Neutrophil (primary cell): Measurements from ENCODE around the gene RALBP1.
"Not testable (repeated sequence)": the region's sequence is repeated elsewhere in the genome, so short reads cannot be mapped to it uniquely, and the experiment has no call there.

Source experiments
- H3K27ac ChIP-seq: fragments of 200-600 bp; sonication (generic); 2 replicates; pipeline ENCODE4 v1.5.1; 2016; ENCODE audit warnings: mild to moderate bottlenecking, moderate library complexity
- H3K27me3 ChIP-seq: fragments of 200-600 bp; sonication (generic); 2 replicates; pipeline ENCODE4 v1.6.0; 2016; ENCODE audit warnings: mild to moderate bottlenecking
- H3K36me3 ChIP-seq: fragments of 200-600 bp; sonication (generic); 2 replicates; pipeline ENCODE4 v1.5.1; 2017
- H3K4me1 ChIP-seq, 2 experiments: fragments of 200-600 bp in 1 of 2; sonication (generic) in 1 of 2; 1 replicate in 1 of 2; 2 replicates in 1 of 2; pipeline versions ENCODE4 v1.5.1 to v1.6.1; 2013 to 2016; ENCODE audit warnings: low read depth in 1 of 2, low read length in 1 of 2, mild to moderate bottlenecking in 1 of 2, moderate library complexity in 1 of 2; ENCODE audit not compliant: control insufficient read depth in 1 of 2, insufficient read depth in 1 of 2
- H3K4me3 ChIP-seq, 2 experiments: fragments of 200-600 bp in 1 of 2; sonication (generic) in 1 of 2; 1 replicate in 1 of 2; 2 replicates in 1 of 2; pipeline ENCODE4 v1.5.1; 2013 to 2016; ENCODE audit warnings: low read depth in 1 of 2, low read length in 1 of 2, mild to moderate bottlenecking in 1 of 2, moderate library complexity in 1 of 2
- H3K9me3 ChIP-seq: fragments of 200-600 bp; sonication (generic); 2 replicates; pipeline ENCODE4 v1.5.1; 2016
- TF ChIP-seq, protein P1 (sequence below): fragments of 200-600 bp; sonication (generic); IDR thresholded peaks from 2 replicates; pipeline ENCODE4 v1.5.1; 2016; ENCODE audit warnings: antibody characterized with exemption

Gene RALBP1

DNA sequence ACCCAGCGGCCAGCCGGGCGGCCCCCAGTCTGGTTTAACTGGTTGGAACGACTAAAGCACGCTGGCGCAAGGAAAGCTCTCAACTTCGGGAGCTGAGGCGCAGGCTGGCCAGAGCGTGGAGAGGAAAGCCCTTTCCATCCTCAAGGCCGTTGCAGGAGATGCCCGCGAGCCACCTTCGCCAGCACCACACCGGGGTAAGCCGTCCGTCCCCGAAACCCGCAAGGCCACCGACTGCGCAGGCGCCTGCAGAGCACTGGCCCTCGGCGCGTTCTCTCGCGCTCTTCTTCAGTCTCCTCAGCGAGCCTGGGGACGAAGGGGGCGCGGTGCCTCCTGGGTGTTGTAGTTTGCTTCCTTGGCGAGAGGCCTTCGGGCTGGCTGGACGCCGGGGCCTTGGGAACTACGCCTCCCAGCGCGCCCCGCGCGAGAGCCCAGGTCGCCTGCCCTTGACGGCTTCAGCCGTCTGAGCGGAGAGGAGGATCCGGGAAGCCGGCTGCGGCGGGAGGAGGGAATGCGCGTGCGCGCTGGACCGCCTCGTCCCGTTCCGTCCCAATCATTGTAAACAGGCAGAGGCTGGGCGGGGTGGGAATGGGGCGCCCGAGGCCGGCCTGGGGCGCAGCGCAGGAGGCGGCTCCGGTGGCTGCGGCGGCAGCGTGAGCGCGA is at the start of gene RALBP1:
Gene RALBP1 (plus strand): TSS at position 531 of the 660 bp plus-strand sequence. CDS start 37,533 bp downstream, outside the sequence.
- H3K4me3 ChIP-seq, result peak within 1 kb of the TSS; percentile 75 to 98
- peaks cover 35 to 38% of the 10 kb centered on the region in 2 experiments for H3K4me1 ChIP-seq
- TF ChIP-seq, protein P1, sequence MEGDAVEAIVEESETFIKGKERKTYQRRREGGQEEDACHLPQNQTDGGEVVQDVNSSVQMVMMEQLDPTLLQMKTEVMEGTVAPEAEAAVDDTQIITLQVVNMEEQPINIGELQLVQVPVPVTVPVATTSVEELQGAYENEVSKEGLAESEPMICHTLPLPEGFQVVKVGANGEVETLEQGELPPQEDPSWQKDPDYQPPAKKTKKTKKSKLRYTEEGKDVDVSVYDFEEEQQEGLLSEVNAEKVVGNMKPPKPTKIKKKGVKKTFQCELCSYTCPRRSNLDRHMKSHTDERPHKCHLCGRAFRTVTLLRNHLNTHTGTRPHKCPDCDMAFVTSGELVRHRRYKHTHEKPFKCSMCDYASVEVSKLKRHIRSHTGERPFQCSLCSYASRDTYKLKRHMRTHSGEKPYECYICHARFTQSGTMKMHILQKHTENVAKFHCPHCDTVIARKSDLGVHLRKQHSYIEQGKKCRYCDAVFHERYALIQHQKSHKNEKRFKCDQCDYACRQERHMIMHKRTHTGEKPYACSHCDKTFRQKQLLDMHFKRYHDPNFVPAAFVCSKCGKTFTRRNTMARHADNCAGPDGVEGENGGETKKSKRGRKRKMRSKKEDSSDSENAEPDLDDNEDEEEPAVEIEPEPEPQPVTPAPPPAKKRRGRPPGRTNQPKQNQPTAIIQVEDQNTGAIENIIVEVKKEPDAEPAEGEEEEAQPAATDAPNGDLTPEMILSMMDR, result peak; percentile 55
- H3K9me3 ChIP-seq, result no peaks in the 10 kb centered on the region
- peaks cover 11% of the 10 kb centered on the region for H3K36me3 ChIP-seq
- H3K27ac ChIP-seq, result peak within 1 kb of the TSS; percentile 94
- H3K27me3 ChIP-seq, result no peaks in the 10 kb centered on the region

DNA sequence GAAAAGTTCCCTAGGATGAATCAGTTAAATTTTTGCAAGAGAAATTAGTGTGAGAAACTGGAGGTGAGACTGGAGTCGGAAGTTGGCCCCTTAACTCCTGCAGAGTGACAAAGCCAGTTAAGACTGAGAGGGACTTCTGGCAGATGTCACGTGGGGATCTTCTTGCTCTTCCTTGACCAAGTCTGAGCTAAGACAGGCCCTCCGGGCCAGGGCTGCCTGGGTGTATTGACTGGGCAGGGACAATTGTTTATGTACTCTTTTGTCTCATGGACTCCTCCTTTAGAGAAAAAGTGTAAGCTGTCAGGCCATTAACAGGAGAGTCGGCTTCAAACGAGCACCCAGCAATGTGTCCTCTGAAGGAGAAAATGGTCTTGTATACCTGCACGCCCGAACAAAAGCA is 48.6 kb upstream of the RALBP1 start:
- no peaks in the 10 kb centered on the region for H3K36me3 ChIP-seq
- H3K4me1 ChIP-seq, result no peaks in the 10 kb centered on the region
- no peak overlapping the region for H3K4me3 ChIP-seq
- TF ChIP-seq, protein P1, result no peak
- no peaks in the 10 kb centered on the region for H3K9me3 ChIP-seq
- no peak overlapping the region for H3K27ac ChIP-seq
- no peaks in the 10 kb centered on the region for H3K27me3 ChIP-seq

DNA sequence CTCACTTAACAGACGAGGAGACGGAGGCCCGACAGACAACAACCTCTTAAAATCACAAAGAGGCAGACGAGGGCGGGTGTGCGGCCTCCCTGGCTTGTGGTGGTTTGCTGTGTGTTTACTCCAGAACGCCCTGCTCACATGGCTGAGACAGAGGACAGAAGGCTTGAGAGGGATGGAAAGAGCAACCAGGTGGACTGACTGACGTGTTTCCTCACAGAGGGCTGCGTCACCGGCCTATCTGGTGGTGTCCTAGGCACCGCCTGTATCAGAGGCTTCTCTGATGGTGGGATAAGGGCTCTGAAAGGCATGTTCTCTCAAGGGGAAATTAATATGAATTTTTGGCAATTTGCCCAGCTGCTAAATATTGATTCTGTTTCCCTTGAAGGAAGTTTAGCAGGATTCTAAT is 47.0 kb upstream of the RALBP1 start:
- Histone ChIP-seq H3K4me1 (peaks cover under 1 to 5% of the 10 kb centered on the region in 2 experiments), H3K9me3 (no peaks in the 10 kb centered on the region), H3K27ac (no peak overlapping the region), H3K27me3 (no peaks in the 10 kb centered on the region), H3K4me3 (no peak overlapping the region), H3K36me3 (no peaks in the 10 kb centered on the region)
- TF ChIP-seq, protein P1, result no peak

DNA sequence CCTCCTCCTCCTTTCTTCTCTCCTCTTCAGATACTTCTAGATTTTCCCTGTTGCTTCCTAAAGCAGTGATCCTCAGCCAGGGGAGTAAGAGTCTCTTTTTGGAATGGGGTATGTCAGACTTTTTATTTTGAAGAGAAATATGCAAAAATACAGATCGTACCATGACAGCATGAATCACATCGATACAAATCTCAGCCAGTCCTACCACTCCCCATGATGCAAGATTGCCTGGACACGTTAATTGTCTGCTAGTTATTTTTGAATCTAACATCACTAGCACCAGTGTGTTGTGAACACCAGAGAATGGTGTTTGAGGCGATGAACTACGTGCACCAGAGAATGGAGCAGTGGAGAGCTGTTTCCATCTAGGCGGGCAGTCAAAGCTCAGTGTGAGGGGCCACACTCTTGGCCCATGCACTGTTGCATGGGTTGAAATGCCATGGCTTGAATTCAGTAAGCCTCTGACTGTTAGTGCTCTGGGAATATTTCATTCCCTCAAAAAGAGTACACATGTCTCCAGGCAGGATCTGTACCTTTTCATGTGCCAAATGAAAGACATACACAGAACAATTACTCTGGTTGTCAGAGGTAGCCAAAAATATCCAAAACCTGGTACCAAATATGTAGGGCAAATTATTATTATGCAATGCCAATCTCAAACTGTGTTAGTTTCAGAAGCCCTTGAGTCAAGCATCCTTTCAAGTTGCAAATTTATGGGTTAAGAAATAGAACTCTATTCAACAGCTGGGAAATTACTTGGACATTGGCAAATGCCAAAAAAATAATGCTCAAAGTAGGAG is 46.3 kb upstream of the RALBP1 start:
- Histone ChIP-seq H3K27ac (no peak overlapping the region), H3K4me3 (no peak overlapping the region), H3K9me3 (no peaks in the 10 kb centered on the region), H3K36me3 (no peaks in the 10 kb centered on the region), H3K27me3 (no peaks in the 10 kb centered on the region), H3K4me1 (peaks cover 6 to 12% of the 10 kb centered on the region in 2 experiments)
- TF ChIP-seq, protein P1, result no peak

DNA sequence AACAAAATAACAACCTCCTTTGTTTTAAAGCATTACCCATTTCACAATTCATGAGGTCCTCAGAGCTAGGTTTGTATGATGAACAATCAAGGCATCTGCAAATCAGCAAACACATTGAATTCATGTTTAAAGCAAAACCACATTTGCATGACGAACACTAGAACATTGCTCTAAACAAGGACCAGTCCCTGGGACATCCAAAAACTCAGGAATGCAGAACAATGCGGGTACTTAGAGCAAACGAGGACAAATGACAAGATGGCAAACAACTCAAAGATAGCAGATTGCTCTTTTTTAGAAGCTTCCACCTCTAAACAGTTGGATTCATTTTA is 45.7 kb upstream of the RALBP1 start:
- Histone ChIP-seq H3K9me3 (no peaks in the 10 kb centered on the region), H3K4me1 (peaks cover 11 to 17% of the 10 kb centered on the region in 2 experiments), H3K36me3 (no peaks in the 10 kb centered on the region), H3K4me3 (no peak overlapping the region), H3K27ac (no peak overlapping the region), H3K27me3 (no peaks in the 10 kb centered on the region)
- TF ChIP-seq, protein P1, result no peak

DNA sequence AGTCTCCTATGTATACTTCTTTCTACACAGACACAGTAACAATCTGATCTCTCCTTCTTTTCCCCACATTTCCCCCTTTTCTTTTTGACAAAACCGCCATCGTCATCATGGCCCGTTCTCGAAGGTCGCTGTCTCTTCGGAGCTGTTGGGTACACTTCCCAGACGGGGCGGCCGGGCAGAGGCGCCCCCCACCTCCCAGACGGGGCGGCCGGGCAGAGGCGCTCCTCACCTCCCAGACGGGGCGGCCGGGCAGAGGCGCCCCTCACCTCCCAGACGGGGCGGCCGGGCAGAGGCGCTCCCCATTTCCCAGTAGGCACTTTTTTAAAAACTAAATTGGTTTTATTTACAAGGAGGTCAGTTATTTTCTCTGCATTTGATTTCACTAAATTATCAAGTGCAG is 45.0 kb upstream of the RALBP1 start:
- not testable (repeated sequence) for H3K9me3 ChIP-seq, H3K36me3 ChIP-seq, H3K27ac ChIP-seq, H3K27me3 ChIP-seq, H3K4me3 ChIP-seq
- peaks cover 11 to 17% of the 10 kb centered on the region in 2 experiments for H3K4me1 ChIP-seq
